Fibroblast of mammary gland (primary cell): ENCODE measurements around the gene PDIA4.

Source experiments
- DNase-seq: peaks from one replicate; pipeline ENCODE4 v3.0.0-alpha.2; 2010; ENCODE audit warnings: low read depth
- H3K4me3 ChIP-seq: 2 replicates; pipeline ENCODE4 v1.5.1; 2011; ENCODE audit warnings: low read depth, mild to moderate bottlenecking, low read length, moderate library complexity; ENCODE audit not compliant: control insufficient read depth
- TF ChIP-seq, protein P1 (sequence below): conservative IDR thresholded peaks from 2 replicates; pipeline ENCODE4 v1.5.1; 2011; ENCODE audit warnings: low read depth, low read length, inconsistent platforms; ENCODE audit not compliant: control insufficient read depth, insufficient read depth

The PDIA4 gene

DNA sequence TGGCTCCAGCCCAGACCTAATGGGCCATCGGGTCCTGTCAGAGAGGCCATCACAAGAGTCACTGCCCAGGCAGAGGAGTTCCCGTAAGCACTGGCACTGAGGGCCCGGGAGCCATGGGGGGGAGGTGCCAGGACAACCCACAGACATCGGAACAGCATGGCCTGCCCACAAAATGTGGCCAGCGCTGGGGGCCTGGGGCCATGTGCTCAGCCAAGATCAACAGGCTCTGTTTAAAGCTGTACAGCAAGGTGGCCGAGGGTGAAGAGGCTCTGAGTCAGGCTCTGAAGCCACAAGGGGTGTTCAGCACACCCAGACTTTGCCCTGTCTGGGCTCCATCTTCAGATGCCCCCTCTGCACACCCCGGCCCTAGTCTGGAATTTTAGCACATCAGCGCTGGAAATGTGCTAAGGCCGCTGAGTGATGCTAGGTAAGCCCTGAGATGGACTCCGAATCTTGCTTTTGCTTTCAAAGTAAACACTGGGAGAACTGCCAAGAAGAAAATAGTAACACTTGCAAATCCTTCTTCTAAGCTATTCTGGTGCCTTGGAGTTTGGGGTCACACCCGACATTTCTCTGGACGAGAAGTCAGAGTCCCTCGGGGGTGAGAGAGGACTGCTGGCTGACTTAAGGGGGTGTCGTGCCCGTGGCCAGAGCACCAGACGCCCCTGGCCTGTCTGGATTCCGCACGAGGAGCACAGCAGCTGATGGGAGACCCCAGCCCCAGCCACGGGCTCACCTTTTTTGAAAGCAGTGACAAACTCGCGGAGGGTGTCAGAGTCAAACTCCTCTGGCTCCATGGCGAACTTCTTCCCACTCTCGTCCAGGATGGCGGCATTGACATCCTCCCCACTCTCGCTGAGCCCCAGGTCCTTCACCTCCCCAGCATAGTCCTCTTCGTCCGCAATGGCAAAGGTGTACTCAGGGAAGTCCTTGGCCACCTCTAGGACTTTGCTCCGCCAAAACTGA, 23.6 kb downstream of the PDIA4 start:
- TF ChIP-seq, protein P1, sequence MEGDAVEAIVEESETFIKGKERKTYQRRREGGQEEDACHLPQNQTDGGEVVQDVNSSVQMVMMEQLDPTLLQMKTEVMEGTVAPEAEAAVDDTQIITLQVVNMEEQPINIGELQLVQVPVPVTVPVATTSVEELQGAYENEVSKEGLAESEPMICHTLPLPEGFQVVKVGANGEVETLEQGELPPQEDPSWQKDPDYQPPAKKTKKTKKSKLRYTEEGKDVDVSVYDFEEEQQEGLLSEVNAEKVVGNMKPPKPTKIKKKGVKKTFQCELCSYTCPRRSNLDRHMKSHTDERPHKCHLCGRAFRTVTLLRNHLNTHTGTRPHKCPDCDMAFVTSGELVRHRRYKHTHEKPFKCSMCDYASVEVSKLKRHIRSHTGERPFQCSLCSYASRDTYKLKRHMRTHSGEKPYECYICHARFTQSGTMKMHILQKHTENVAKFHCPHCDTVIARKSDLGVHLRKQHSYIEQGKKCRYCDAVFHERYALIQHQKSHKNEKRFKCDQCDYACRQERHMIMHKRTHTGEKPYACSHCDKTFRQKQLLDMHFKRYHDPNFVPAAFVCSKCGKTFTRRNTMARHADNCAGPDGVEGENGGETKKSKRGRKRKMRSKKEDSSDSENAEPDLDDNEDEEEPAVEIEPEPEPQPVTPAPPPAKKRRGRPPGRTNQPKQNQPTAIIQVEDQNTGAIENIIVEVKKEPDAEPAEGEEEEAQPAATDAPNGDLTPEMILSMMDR, result no peak
- H3K4me3 ChIP-seq, result no peak overlapping the region
- no peak for DNase-seq

DNA sequence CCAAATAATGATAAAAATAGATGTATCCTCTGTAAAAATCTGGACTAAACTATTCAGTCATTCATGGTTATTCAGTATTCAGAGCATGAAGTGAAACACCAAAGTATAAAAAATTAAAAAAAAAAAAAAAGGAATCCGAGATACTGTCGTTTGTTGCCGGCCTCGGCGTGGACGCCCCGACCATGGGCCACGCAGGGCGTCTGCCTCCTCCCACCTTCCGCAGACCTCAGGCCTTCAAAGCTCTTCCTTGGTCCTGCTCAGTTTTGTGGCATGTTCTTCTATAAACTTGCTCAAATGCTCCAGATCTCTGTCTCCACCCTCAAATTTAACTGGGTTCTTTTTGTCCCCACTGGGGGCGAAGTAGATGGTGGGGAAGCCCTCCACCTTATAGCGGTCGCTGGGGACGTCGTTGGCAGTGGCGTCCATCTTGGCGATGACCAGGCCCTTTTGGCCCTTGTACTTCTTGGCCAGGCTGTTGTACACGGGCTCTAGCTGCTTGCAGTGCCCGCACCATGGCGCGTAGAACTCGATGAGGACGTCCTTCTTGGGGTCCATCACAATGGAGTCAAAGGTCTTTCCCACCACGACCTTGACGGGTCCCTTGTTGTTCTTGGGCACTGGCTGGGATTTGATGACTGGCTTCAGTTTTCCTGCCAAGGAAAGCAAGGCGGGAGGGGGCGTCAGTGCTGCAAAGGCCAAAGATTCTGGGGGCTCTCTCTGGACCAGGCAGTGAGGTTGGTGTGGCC, 24.6 kb downstream of the PDIA4 start:
- TF ChIP-seq, protein P1, result no peak
- DNase-seq, result no peak
- H3K4me3 ChIP-seq, result no peak overlapping the region

DNA sequence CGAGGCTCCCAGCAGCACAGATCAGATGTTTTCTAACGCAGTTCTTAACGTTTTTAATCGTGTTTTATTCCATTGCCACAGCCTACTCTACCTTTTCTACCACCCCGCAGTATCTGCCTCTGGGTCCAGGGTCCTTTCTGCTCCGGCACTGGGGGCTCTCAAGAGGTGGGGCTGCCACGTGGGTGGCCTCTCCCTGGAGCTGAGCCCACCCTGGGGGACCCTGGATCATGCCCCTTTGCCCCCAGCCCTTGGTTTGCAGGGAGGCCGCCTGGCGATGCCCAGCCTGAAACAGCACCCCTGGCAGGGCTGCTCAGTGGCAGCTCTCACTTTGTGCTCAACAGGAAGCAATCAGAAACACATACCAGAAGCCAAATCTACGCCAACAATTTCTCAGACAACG, 25.3 kb downstream of the PDIA4 start:
- no peak overlapping the region for H3K4me3 ChIP-seq
- DNase-seq, result no peak
- TF ChIP-seq, protein P1, result no peak

DNA sequence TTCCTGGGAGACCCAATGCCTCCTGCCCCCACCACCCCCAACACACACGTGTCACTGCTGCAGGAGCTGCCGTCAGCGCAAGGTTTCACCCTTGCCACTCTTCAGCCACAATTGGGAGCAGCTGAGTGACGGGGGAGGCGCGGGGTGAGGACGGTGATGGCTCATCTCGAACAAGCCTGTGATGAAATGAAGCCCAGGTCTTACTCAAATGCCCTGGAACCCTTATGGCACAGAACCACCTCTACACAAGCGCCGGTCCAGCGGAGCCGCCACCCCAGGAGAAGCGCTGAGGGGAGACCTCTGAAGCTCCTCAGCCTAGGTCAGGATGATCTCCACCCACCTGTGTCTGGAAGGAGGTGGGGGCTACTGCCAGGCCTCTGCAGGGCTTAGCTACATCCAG, 25.7 kb downstream of the PDIA4 start:
- TF ChIP-seq, protein P1, result no peak
- no peak for DNase-seq
- H3K4me3 ChIP-seq, result no peak overlapping the region

DNA sequence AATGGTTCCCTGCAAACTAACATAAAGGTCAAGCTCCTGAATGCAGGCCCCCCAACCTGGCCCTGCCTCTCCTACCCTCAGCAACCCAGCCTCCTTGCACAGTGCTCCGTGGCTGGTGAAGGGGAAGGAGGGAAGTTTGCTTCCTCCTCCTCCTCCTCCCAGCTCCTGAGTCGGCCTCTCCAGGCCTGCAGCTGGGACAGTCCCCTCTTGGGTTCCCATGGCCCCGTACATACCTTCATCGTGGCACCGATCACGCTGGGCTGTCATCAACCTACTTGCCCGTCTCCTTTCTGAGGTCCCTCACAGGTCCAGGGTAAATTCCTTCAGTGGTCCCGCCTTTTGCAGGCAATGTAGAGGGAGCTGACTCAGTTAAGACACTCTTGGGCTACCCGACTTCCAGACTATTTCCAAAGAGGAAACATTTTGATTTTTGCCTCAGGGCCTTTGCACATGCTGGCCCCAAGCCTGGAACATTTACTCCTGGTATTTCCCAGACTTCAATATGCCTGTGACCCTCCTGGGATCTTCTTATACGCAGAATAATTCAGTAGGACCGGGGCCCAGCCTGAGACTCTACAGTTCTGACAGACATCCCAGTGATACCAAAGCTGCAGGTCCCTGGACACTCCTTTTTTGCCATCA, 26.8 kb downstream of the PDIA4 start:
- DNase-seq, result no peak
- TF ChIP-seq, protein P1, result no peak
- H3K4me3 ChIP-seq, result no peak overlapping the region

DNA sequence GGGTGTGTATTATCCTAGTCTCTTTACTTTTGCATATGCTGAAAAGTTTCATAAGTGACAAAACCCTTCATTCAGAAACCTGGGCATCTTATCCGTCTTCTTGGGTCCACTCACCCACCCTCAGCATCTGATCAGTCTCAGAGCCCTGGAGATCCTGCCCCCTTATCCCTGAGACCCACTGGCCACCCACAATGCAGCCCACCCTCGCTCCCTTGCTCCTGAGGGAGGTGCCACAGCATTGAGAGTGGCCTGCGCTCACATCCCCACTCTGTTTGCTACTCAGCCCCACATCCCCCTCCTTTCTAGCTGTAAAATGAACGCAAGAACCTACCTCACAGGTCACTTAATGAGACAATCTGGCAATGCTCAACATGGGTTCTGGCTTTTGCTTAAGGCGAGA, 27.3 kb downstream of the PDIA4 start:
- TF ChIP-seq, protein P1, result no peak

More for the DNA sequence above, 27.3 kb downstream of the PDIA4 start:
- H3K4me3 ChIP-seq, result no peak overlapping the region
- DNase-seq, result no peak
